ENCODE results near the gene TAF4. TPM values are rescaled to one million over a fixed set of nuclear protein-coding genes. Genes with fewer than 3 reads are reported as not detected.
A peak's percentile ranks its signal among the peaks of the same experiment; 100 is the strongest.
"Not testable (repeated sequence)": the region's sequence is repeated elsewhere in the genome, so short reads cannot be mapped to it uniquely, and the experiment has no call there.

The TAF4 gene
- polyA plus RNA-seq, 6 donors from 2014 or later = 1.3 to 4.2 (median 1.8) TPM

DNA sequence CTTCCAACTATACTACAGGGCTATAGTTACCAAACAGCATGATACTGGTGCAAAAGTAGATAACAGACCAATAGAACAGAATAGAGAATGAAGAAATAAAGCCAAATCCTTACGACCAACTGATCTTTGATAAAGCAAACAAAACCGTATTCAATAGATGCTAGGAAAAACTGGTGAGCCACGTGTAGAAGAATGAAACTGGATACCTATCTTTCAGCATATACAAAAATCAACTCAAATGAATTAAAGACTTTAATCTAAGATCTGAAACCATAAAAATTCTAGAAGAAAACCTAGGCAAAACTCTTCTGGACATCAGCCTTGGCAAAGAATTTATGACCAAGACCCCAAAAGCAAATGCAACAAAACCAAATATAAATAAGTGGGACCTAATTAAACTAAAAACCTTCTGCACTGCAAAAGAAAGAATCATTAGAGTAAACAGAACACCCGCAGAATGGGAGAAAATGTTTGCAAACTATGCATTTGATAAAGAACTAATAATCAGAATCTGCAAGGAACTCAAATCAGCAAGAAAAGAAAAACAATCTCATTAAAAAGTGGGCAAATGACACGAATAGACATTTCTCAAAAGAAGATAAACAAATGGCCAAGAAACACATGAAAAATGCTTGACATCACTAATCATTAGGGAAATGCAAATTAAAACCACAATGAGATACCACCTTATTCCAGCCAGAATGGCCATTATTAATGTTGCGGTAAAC, 109.8 kb downstream of the TAF4 start:
- Mint-ChIP-seq H3K36me3 (peaks cover 0 to 5% of the 10 kb centered on the region in 2 donors), H3K27ac (no peak overlapping the region), H3K27me3 (peaks cover 19 to 33% (median 20%) of the 10 kb centered on the region in 3 donors), H3K4me3 (no peak overlapping the region), H3K4me1 (no peaks in the 10 kb centered on the region), H3K9me3 (peaks cover 0 to 3% (median 0%) of the 10 kb centered on the region in 7 donors)
- no peak for ATAC-seq (ENCODE audit: low read depth in 2 of 2)
- no peak for DNase-seq

DNA sequence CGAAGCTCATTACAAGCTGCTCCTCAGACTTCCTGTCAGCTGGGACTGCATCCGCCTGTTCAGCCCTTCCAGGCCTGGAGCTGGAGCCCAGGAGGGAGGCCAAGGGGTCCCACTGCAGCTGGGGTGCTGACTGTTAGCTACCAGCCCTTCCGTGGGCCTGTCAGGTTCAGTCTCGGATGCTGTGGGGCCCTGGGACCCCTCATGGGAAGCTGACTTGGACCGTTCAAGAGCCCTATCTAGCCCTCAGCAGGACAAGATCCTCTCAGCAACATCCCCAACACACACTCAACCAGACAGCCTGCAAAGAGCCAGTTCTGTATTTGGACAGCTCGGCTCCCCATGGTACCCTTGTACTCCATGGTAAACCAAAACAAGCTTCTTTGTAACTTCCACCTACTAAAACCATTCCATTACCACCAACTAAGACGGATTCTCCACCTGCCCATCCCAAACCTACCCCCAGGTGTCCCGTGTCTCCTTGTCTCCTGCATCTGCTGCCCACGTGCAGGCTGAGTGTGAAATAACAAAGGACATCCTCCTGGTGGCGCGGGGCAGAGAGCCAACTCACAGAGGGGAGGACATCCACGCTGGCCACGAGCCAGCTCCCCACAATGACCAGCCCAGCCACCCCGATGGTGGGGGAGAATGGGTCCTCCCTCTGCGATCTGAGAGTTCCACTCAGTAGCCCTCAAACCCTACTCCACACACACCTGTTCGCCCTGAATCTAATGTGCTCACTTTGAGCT, 111.2 kb downstream of the TAF4 start:
- ATAC-seq (ENCODE audit: low read depth in 2 of 2) (no peak), DNase-seq (no peak)
- H3K9me3 Mint-ChIP-seq = peaks cover 0 to 3% (median 0%) of the 10 kb centered on the region in 7 donors
- H3K36me3 Mint-ChIP-seq = peaks cover 0 to 5% of the 10 kb centered on the region in 2 donors
- H3K27me3 Mint-ChIP-seq = peaks cover 19 to 38% (median 20%) of the 10 kb centered on the region in 3 donors
- H3K4me1 Mint-ChIP-seq = no peaks in the 10 kb centered on the region
- no peak overlapping the region for H3K4me3 Mint-ChIP-seq
- no peak overlapping the region for H3K27ac Mint-ChIP-seq

DNA sequence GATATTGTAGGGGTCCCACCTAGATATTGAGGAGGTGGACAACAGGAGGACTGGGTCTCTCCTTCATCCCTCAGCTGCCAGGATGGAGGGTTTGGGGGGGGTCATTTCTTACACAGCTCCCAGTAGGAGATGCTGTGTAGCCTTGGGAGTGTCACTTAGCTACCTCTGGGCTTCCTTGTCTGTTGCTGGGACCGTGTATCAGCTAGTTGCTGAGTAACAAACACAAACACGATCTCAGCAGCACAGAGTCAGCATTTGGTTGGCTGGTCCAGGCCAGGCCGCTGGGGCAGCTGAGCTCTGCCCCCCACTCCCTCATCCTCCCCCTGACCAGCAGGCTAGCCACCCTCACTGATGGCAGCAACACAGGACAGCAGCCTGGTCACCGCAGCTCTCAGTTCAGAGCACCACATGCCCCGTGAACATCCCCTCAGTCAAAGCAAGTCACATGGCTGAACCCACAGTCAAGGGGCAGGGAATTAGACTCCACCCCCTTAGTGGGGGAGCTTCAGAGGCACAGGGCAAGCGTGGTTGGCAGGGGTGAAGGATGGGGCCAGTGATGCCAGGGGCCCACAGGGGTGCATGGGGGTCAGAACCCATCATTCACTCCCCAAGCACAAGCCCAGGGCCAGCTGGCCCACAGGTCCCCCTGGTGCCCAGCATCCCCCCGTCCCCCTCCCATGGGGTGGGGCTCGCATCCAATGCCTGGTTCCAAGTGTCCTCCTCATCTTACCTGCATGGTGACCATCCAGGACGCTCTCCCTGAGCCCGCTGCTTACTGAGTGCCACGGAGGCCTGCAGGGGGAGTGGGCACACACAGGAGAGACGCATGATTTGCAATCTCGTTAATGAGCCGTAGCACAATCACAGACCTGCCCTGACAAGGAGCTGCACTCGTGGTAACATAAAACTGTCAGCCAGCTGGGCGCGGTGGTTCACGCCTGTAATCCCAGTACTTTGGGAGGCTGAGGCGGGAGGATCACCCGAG, 112.4 kb downstream of the TAF4 start:
- H3K4me1 Mint-ChIP-seq = no peaks in the 10 kb centered on the region
- no peak for DNase-seq
- peaks cover 19 to 38% (median 20%) of the 10 kb centered on the region in 3 donors for H3K27me3 Mint-ChIP-seq
- no peak overlapping the region for H3K27ac Mint-ChIP-seq
- no peak overlapping the region for H3K4me3 Mint-ChIP-seq
- ATAC-seq (ENCODE audit: low read depth in 2 of 2) = no peak
- H3K36me3 Mint-ChIP-seq = peaks cover 0 to 5% of the 10 kb centered on the region in 2 donors
- peaks cover 0 to 3% (median 0%) of the 10 kb centered on the region in 7 donors for H3K9me3 Mint-ChIP-seq

- ATAC-seq (ENCODE audit: low read depth in 2 of 2) (no peak), DNase-seq (no peak)
- Mint-ChIP-seq H3K9me3 (peaks cover 0 to 3% (median 0%) of the 10 kb centered on the region in 7 donors), H3K4me1 (no peaks in the 10 kb centered on the region), H3K27ac (no peak overlapping the region), H3K36me3 (peaks cover 0 to 5% of the 10 kb centered on the region in 2 donors), H3K4me3 (no peak overlapping the region), H3K27me3 (peaks cover 14 to 38% (median 20%) of the 10 kb centered on the region in 3 donors)
Observed at GRCh38 chr20:61951695-61952533, 113.8 kb downstream of the TAF4 start.

DNA sequence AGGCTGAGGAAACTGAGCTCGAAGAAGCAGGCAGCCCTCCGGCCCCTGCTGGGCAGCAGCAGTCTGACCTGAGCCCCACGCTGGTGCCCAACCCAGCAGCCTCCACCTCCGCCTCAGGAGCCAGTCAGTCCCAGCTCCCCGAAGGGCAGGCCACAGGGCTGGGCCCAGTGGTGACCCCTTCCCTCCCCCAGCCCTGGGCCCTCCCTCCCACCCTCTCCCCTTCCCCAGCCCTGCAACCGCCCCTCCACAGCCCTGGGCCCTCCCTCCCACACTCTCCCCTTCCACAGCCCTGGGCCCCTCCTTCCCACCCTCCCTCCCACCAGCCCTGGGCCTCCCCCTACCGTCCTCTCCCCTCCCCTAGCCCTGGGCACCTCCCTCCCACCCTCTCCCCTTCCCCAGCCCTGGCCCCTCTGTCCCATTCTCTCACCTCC, 115.0 kb downstream of the TAF4 start:
- H3K36me3 Mint-ChIP-seq = peaks cover 0 to 5% of the 10 kb centered on the region in 2 donors
- no peaks in the 10 kb centered on the region for H3K4me1 Mint-ChIP-seq
- peaks cover 0 to 3% (median 0%) of the 10 kb centered on the region in 7 donors for H3K9me3 Mint-ChIP-seq
- H3K4me3 Mint-ChIP-seq = no peak overlapping the region
- no peak for ATAC-seq (ENCODE audit: low read depth in 2 of 2)
- DNase-seq = no peak
- H3K27ac Mint-ChIP-seq = no peak overlapping the region
- peaks cover 14 to 38% (median 20%) of the 10 kb centered on the region in 3 donors for H3K27me3 Mint-ChIP-seq

- H3K4me3 Mint-ChIP-seq = no peak overlapping the region
- DNase-seq (no peak), ATAC-seq (ENCODE audit: low read depth in 2 of 2) (no peak)
- no peaks in the 10 kb centered on the region for H3K4me1 Mint-ChIP-seq
- peaks cover 12 to 31% (median 17%) of the 10 kb centered on the region in 3 donors for H3K27me3 Mint-ChIP-seq
- peaks cover 0 to 4% of the 10 kb centered on the region in 2 donors for H3K36me3 Mint-ChIP-seq
- H3K9me3 Mint-ChIP-seq = peaks cover 0 to 3% (median 0%) of the 10 kb centered on the region in 7 donors
- no peak overlapping the region for H3K27ac Mint-ChIP-seq
Observed at GRCh38 chr20:61949714-61950640, 115.7 kb downstream of the TAF4 start.

- no peak overlapping the region for H3K4me3 Mint-ChIP-seq
- peaks cover 6 to 25% (median 11%) of the 10 kb centered on the region in 3 donors for H3K27me3 Mint-ChIP-seq
- no peaks in the 10 kb centered on the region for H3K36me3 Mint-ChIP-seq
- H3K9me3 Mint-ChIP-seq = peaks cover 0 to 3% (median 0%) of the 10 kb centered on the region in 7 donors
- no peaks in the 10 kb centered on the region for H3K4me1 Mint-ChIP-seq
- no peak for ATAC-seq (ENCODE audit: low read depth in 2 of 2)
- H3K27ac Mint-ChIP-seq = no peak overlapping the region
- DNase-seq = no peak
Observed at GRCh38 chr20:61949363-61949713, 116.3 kb downstream of the TAF4 start.

DNA sequence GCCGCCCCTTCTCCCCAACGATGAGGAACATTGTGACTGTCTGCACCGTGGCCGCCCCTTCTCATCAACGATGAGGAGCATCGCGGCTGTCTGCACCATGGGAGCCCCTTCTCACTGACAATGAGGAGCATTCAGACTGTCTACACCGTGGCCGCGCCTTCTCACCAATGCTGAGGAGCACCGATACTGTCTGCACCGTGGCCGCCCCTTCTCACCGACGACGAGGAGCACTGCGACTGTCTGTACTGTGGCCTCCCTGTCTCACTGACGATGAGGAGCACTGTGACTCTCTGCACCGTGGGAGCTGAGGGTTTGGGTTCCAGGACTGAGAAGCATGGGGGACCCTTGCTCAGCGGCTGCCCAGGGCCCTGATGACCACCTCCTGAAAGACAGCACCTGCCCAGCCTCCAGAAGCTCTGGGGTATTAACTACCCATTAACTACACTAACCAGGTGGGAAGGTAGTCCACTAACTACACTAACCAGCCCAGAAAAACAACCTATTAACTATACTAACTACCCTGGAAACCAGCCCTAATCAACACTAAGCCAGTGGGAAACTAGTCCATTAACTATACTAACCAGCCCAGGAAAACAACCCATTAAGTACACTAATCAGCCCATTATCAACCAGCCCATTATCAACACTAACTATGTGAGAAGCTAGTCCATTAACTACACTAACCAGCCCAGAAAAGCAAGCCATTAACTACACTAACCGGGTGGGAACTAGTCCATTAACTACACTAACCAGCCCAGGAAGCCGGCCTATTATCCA, 116.9 kb downstream of the TAF4 start:
- Mint-ChIP-seq H3K36me3 (no peaks in the 10 kb centered on the region), H3K27me3 (peaks cover 5 to 24% (median 9%) of the 10 kb centered on the region in 3 donors), H3K9me3 (peaks cover 0 to 3% (median 0%) of the 10 kb centered on the region in 7 donors), H3K4me3 (peak overlapping the region in 1 of 8 donors; percentile 9), H3K27ac (no peak overlapping the region), H3K4me1 (no peaks in the 10 kb centered on the region)
- no peak for DNase-seq
- ATAC-seq (ENCODE audit: low read depth in 2 of 2) = no peak

DNA sequence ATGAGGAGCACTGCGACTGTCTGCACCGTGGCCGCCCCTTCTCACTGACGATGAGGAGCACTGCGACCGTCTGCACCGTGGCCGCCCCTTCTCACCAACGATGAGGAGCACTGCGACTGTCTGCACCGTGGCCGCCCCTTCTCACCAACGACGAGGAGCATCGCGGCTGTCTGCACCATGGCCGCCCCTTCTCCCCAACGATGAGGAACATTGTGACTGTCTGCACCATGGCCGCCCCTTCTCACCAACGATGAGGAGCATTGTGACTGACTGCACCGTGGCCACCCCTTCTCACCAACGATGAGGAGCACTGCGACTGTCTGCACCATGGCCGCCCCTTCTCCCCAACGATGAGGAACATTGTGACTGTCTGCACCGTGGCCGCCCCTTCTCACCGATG, 117.6 kb downstream of the TAF4 start:
- not testable (repeated sequence) for H3K4me3 Mint-ChIP-seq; ATAC-seq (ENCODE audit: low read depth in 2 of 2); DNase-seq

GRCh38 chr20:61945495-61945894, 120.2 kb downstream of the TAF4 start:
- H3K27ac Mint-ChIP-seq; H3K4me3 Mint-ChIP-seq; ATAC-seq (ENCODE audit: low read depth in 2 of 2); H3K27me3 Mint-ChIP-seq; H3K4me1 Mint-ChIP-seq; H3K9me3 Mint-ChIP-seq; H3K36me3 Mint-ChIP-seq; DNase-seq: not testable (repeated sequence)

More for the DNA sequence above, 117.6 kb downstream of the TAF4 start:
- not testable (repeated sequence) for H3K9me3 Mint-ChIP-seq, H3K27ac Mint-ChIP-seq, H3K36me3 Mint-ChIP-seq, H3K4me1 Mint-ChIP-seq
- H3K27me3 Mint-ChIP-seq = peaks cover 5 to 20% (median 9%) of the 10 kb centered on the region in 3 donors

DNA sequence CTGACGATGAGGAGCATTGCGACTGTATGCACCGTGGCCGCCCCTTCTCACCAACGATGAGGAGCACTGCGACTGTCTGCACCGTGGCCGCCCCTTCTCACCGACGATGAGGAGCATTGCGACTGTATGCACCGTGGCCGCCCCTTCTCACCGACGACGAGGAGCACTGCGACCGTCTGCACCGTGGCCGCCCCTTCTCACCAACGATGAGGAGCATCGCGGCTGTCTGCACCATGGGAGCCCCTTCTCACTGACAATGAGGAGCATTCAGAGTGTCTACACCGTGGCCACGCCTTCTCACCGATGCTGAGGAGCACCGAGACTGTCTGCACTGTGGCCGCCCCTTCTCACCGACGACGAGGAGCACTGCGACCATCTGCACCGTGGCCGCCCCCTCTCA, 120.7 kb downstream of the TAF4 start:
- not testable (repeated sequence) for H3K9me3 Mint-ChIP-seq; H3K27ac Mint-ChIP-seq; H3K36me3 Mint-ChIP-seq; DNase-seq; H3K4me3 Mint-ChIP-seq; H3K27me3 Mint-ChIP-seq; ATAC-seq (ENCODE audit: low read depth in 2 of 2); H3K4me1 Mint-ChIP-seq

Data from naive B cell (primary cell).